Hematopoietic multipotent progenitor cell treated with erythropoietin and hydrocortisone succinate and interleukin-3 and kit ligand, for 8 days (in vitro differentiated cells): ENCODE results near the gene FREY1.
"Not testable (repeated sequence)": the region's sequence is repeated elsewhere in the genome, so short reads cannot be mapped to it uniquely, and the experiment has no call there.

ENCODE experiments used
- DNase-seq: peaks from one replicate; pipeline ENCODE4 v3.0.0-alpha.2; 2015

FREY1 gene

GRCh38 chr11:45913514-45913913 is 6.4 kb upstream of the FREY1 start:
- no peak for DNase-seq

GRCh38 chr11:45910623-45911022 is 3.6 kb upstream of the FREY1 start:
- DNase-seq: no peak

DNA sequence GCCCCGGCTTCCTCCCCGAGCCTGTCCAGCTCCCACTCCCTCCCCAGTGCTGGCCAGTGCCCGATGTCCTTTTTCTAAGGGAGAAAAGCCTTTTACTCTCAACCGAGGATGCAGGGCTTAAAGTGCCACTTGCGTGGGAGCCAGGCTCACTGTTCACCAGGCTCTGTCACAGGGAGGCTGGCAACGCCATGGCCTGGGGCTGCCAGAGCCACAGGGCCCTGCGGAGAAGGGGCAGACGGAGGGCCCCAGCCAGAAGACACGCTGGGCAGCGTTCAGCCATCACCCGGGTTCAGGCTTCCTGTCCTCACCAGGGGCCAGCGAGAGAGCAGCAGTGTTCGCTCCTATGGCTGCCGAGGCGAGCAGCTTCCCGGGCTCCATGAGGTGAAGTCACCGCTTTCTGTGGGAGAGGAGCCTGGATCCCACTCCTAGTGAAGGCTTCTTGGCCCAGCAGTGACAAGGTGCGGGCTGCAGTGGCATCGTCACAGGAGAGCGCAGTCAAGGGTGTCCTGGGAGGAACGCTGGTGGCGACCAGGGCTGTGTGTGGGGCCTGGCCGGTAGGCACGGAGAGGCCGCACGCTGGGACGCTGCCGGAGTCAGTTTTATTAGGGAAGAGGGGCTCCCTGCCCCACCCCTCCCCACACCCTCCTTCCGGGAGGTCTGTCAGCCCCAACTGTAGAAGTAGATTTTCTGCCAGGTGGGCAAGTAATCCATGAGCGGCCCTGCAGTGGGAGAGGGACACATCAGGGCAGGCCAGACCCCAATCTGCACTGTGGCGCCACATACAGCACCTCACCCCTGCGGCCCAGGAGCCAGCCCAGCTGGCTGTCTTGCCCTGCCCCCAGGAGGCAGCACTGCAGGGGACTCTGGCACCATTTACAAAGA is 2.8 kb upstream of the FREY1 start:
- DNase-seq: no peak

GRCh38 chr11:45907911-45908370 is 870 bp upstream of the FREY1 start:
- no peak for DNase-seq

DNA sequence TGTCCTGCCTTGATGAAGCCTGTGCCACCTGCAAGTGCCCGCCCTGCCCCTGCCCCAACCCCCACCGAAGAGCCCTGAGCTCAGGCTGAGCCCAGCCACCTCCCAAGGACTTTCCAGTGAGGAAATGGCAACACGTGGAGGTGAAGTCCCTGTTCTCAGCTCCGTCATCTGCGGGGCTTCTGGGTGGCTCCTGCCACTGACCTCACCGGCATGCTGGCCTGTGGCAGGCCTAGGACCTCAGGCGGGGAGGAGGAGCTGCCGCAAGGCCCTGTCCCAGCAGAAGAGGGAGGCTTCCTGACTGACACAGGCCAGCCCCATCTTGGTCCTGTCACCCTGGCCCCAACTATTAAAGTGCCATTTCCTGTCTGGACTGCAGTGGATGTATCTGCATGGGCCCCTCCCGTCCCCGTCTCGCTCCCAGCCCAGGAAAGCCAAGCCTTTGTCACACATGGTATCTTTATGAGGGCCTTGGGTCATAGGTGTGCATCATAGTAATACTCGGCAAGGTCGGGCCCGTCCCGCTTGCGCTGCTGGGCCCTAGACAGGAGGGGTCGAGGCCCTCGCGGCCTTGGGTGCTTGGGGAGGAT is 882 bp downstream of the FREY1 start:
- no peak for DNase-seq

GRCh38 chr11:45905576-45905975 is 1.5 kb downstream of the FREY1 start:
- not testable (repeated sequence) for DNase-seq

GRCh38 chr11:45905095-45905494 is 2.0 kb downstream of the FREY1 start:
- DNase-seq: no peak

DNA sequence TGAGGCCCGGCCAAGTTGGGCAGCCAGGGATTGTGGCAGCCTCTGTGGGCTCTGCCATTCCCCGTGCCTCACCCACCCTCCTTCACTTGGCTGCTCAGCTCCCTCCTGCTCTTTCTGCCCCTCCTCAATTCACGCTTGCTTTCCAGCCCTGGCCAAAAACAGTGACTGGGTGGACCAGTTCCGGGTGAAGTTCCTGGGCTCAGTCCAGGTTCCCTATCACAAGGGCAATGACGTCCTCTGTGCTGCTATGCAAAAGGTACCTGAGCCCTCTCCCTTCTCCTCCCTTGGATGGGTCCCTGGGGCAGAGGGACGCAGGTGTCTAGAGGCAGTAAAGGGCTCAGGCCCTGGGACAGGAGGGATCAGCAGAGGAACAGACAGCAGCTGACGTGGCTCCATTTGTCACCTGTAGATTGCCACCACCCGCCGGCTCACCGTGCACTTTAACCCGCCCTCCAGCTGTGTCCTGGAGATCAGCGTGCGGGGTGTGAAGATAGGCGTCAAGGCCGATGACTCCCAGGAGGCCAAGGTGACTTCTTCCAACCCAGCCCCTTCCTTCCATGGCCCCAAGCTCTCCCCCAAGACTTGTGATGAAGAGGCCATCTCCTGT is 2.7 kb downstream of the FREY1 start:
- no peak for DNase-seq

GRCh38 chr11:45902452-45903380 is 4.4 kb downstream of the FREY1 start:
- no peak for DNase-seq

GRCh38 chr11:45901626-45902025 is 5.4 kb downstream of the FREY1 start:
- DNase-seq: peak; percentile 67

GRCh38 chr11:45900916-45901617 is 6.0 kb downstream of the FREY1 start:
- DNase-seq: no peak

DNA sequence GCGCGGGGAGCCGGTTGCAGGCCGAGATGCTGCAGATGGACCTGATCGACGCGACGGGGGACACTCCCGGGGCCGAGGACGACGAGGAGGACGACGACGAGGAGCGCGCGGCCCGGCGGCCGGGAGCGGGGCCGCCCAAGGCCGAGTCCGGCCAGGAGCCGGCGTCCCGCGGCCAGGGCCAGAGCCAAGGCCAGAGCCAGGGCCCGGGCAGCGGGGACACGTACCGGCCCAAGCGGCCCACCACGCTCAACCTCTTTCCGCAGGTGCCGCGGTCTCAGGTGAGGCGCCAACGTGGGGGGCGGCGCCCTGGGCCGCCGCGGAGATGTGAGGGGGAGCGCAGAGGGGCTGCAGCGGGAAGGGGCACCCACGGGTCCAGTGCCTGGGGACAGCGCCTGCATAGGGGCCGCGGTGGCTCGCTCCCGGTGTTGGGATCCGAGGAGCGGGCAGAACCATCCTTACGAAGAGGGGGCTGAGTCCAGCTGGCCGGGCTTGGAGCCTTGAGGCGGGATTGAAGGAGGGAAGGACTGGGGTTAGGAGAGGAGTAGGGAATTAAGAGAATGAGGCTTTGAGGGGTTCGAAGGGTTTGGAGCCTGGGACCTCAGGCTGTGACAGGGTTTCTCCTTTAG is 6.8 kb downstream of the FREY1 start:
- DNase-seq: not testable (repeated sequence)

- DNase-seq: peak; percentile 53
Measured at GRCh38 chr11:45899448-45900174, 7.5 kb downstream of the FREY1 start.

- DNase-seq: no peak
Measured at GRCh38 chr11:45899086-45899447, 8.0 kb downstream of the FREY1 start.

DNA sequence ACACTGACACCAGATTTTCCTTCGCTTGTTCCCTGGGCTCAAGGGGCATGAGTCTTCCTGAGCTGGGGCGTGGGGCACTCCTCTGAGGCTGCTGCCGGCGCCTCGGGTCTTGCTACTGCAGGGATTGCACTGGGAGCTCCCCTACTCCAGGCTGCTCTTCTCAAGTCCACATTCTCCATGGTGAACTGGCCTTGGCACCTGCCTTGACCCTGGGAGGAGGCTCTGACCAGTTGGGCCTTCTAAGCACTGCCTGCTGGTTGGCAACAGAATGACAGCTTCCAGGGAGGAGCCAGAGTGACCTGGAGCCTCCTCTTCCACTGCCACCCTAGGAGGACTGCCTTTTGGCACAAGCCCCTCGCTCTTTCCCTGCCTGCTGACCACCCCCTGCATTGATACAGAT is 9.5 kb downstream of the FREY1 start:
- no peak for DNase-seq

GRCh38 chr11:45896422-45896984 is 10.6 kb downstream of the FREY1 start:
- DNase-seq: no peak

DNA sequence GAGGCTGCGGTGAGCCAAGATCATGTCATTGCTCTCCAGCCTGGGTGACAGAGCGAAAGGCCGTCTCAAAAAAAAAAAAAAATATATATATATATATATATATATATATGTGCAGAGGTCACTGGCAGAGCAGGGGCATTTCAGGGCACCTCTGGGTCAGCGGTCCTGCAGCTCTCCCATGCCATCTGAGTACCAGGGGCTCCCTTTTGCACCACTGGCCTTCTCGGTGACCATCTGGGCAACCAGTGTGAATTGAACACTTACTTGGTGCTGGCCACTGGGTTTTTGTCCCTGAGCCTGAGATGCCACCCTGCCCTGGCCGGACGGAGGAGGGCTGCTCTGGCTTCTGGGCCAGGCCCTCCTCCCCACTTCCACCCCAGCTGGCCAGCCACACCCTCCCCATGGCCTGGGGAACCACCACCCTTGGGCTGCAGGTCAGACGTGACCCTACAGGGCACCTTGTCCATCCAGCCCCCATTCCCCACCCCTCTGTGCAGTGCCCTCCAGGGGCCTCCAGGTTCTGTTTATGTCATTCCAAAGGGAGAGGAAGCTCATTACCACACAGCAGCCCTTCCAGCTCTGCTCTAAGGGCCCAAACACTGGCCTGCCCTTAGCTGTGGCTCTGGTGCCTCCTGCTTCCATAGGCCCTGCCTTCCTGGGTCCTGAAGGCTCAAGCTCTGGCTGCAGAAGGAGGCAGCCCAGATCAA is 11.4 kb downstream of the FREY1 start:
- no peak for DNase-seq

- DNase-seq: no peak
Measured at GRCh38 chr11:45894555-45895247, 12.4 kb downstream of the FREY1 start.

DNA sequence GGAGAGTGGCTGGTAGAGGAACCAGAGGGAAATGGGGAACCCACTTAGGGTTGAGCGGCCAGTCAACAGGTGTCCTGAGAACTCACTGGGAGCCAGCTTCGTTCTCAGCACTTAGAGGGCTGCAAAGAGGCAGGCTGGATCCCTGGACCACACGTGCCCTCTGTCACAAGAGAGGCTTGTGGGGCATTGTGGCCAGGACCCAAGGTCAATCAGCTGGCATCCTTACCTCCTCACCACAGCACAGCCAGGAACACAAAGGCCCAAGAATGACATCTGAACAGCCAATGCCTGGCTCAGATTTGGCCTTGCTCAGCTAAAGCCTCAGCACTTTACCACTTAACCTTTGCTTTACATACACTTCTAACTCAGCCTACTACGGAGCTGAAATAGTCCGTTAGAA is 14.2 kb downstream of the FREY1 start:
- no peak for DNase-seq
